GM19463 (cell line): ENCODE results near the gene SORBS1.

ENCODE experiments used
- ATAC-seq: cut with Tn5 transposase; IDR thresholded peaks from one replicate; pipeline ENCODE4 v1.9.1; 2021; ENCODE audit warnings: mild to moderate bottlenecking, moderate library complexity; ENCODE audit not compliant: unreplicated experiment

Gene SORBS1

DNA sequence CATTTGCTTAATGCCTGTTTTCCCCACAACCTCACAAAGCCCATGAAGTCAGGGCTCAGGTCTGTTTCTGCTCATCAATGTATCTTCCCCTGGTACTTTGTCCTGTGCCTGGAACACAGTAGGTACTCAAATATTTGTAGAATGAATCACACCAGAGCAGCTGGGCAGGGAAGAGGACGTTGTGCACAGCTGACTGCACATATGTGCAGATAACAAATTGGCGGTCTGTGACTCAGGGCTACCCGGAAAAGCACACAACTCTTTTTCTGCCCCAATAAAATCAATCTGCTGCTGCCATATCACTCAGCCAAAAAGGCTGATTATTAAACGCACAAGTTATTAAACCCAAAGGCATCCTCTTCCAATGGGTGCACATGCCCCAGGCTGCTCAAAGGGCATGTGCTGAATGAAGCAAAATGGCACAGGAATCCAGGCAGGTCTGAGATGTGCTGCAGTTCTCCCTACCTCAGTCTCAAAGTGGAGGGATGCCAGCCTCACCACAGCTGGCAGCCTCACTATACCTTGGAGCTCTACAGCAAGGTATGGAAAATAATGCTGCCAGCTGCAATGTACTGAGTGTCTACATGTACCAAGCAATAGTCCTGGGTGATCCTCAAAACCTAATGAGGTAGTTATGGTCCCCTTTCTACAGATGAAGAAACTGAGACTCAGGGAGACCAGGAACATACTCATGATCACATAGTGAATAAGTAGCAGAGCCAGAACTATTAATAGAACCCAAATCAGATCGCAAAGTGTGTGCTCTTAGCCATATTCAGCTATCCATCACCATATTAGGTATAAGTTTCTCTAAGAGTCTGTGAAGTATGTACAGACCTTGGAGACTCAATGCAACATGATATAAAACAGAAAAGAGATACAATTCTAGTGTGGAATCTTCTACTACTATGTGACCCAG lies 43.4 kb downstream of the SORBS1 start:
- no peak for ATAC-seq

DNA sequence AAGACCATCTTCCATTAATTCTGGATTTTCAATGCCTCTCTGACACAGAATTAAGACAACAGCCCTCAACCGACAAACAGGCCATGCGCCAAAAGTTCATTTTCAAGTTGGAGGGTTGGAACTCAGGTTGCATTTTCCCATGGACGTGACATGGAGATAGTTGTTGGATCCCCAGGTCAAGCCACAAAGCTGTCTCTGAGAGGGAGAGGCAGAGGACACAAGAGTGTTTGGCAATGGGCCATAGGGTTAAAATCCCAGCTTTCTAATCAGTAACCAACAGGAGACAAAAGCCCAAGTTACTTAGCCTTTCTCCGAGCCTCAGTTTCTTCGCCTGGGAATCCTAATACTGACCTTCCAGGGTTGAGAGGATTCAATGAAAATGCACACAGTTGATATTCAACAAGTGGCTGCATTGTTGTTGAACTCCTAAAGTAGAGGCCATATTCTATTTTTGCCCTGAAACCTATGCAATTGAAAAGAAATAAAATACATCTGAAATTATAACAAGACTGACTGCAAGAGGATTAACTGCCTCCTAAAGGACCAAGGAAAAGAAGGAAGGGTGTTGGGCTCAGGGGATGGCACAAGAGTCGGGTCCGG lies 44.3 kb downstream of the SORBS1 start:
- no peak for ATAC-seq

DNA sequence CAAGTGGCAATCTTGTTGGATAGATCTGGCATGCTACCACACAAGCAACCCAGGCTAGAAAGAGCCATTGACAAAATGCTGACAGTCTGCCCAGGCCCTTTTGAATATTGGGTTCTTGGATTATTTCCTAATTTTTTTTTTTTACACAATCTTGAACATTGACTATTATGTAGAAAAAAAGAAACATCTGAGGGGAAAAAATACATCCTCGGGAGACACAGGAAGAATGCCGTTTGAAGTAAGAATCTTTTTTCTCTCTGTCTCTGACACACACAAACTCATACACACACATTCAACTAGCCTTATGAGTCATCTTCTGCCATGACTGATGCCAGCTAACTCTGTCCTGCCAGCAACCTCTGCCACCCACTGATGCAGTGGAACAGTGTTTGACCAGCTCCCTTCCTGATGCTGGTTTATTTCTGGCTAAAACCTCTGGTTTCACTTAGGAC lies 47.2 kb downstream of the SORBS1 start:
- no peak for ATAC-seq

GRCh38 chr10:95513008-95513589 lies 48.1 kb downstream of the SORBS1 start:
- ATAC-seq, result no peak

GRCh38 chr10:95511314-95511713 lies 49.9 kb downstream of the SORBS1 start:
- ATAC-seq, result no peak

DNA sequence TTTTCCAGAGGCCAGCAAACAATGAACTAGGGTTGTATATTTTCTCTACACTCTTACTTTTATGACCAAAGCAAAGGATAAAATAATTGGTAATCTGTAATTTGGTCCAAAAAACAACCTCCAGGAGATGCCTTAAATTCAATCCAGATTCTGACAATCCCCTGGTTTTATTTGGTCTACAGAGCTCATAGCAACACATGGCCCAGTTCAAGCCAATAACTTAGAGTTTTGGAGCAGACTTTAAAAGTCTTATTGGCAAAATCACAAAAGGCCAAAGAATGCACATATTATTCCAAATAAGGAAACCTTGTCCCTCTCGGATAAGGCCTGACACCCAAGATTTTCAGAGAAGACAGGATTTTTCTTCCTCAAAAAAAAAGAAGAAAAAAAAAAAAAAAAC lies 51.9 kb downstream of the SORBS1 start:
- no peak for ATAC-seq

DNA sequence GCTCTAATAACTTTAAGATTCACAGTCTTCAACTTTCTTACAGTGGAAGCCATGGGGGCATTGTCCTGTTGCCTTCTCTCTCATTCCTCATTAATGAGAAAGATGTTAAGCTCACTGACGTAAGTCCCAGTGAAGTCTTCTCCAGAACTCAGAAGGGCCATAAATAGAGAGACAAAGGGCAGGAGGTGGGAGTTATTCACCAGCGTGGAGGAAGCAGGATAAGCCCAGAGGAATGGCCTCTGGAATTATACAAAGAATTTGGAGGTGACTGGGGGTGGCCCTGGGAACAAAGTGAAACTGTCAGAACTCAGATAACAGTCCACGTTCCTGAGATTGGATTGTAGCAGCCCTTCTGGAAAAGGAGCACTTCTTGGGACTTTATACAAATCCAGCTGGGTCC lies 52.4 kb downstream of the SORBS1 start:
- no peak for ATAC-seq

- ATAC-seq, result no peak
Measured at GRCh38 chr10:95506056-95506737, 55.0 kb downstream of the SORBS1 start.

- no peak for ATAC-seq
Measured at GRCh38 chr10:95505641-95506040, 55.5 kb downstream of the SORBS1 start.

DNA sequence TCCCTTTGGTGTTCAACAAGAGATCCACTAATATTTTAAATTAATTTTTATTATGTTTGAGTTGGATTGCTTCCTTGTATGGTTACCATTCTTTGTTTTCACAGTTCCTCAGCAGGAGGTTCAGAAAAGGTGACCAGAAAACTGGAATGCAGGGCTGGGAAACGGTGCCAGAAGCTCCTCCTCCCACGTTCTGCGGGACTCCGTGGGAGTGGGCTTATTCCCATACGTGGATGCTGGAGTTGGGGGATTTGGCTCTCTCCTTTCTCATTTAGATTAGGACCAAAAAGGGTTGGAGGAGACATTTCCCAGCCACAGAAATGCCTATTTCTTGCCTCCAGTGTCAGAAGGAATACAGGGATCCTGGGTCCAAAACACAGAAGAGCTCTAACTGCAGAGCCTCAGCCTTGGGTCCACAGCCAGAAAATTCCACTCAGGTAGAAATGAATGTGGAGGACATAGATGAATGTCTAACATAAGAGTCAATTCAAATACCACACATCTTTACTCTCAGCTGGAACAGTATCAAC lies 56.0 kb downstream of the SORBS1 start:
- ATAC-seq, result no peak

- ATAC-seq, result no peak
Measured at GRCh38 chr10:95504246-95504691, 56.9 kb downstream of the SORBS1 start.

DNA sequence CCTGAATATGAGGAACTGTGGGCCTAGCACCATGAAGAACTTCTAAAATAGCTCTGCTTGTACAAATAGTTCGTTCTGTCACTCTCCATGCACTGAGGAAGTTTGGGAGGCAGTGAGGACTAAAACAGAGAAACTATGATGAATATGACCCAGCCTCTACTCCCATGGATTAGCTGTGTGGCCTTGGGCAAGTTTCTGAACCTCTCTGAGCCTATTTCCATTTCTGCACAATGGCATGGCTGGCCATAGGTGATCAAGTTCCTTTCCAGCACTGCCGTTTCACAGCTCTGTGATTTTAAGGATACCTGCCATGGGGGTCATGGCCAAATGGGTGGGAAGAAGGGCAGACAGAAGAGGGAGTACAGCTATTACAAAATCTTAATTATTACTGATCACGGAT lies 57.6 kb downstream of the SORBS1 start:
- no peak for ATAC-seq

DNA sequence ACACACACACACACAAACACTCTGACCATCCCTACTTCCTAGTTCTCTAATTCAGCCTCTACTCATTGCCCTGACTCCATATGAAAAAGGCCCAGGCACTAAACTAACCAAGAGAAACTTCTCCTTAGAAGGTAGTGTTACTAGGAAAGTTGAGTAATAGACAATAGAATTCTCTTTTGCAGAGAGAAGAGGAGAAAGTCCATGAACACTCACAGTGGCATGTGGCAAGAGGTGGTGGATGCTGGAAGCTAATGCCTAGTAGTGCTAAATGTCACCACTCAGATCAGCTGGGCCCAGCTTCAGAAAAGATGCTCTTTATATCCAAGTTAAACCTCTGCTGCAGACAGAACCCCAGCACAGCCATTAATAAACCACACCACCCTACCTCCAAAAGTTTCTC lies 58.2 kb downstream of the SORBS1 start:
- ATAC-seq, result no peak

- ATAC-seq, result no peak
Measured at GRCh38 chr10:95502377-95502776, 58.8 kb downstream of the SORBS1 start.

DNA sequence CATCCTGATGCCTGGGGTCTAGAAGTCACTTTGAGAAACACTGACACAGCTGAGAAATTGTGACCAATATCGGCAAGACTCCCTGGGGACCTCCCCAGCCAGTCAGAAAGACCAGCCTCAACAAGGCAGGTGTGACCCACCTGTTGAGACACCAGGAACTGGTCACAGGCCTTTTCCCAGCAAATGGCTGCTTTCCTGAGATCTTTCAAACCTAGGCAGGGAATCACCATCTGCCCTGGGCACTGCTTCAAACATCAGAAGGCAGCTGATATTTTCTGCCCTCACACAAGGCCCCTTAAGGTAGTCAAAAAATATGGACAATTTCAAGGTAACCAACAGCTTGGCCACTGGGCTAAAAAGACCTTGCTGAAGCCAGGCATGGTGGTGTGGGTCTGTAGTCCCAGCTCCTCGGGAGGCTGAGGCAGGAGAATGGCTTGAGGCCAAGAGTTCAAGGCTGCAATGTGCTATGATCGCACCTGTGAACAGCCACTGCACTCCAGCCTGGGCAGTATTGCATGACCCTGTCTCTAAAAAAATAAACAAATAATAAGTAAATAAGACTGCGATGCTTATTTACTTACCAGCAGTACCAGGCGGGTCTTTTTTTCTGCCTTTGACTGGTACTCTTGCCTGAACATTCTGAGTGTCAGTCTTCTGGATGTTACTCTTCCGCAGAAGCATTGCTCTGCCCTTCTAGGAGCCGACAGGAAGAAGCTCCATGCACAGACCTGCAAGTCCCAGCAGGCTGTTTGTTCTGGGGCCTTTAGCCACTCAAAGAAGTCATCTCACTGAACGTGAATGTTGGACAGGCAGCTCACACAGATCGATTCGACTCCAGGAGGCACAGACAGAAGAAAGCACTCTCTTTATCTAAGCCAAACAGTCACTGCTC lies 59.7 kb downstream of the SORBS1 start:
- no peak for ATAC-seq

GRCh38 chr10:95500649-95501048 lies 60.5 kb downstream of the SORBS1 start:
- no peak for ATAC-seq

DNA sequence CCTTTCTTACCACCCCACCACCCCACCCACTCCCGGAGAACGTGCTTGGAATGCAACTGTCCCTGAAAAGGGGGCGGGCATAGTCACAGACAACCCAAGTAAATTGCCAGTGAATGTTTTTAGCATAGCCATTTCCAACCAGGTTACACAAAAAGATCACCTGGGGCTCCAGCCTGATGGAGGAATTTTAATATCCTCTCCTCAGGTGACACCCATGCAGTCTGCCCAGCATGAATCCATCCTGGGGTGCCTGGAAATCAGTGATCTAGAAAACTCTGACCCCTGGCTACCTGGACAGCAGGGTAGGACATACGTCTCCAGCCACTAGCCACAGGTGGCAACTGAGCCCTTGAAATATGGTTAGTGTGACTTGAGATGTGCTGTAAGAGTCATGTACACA lies 61.1 kb downstream of the SORBS1 start:
- ATAC-seq, result no peak

GRCh38 chr10:95499482-95499989 lies 61.6 kb downstream of the SORBS1 start:
- ATAC-seq, result no peak

GRCh38 chr10:95496951-95497350 lies 64.2 kb downstream of the SORBS1 start:
- no peak for ATAC-seq
